Stimulated activated CD4-positive, alpha-beta T cell treated with anti-CD3 and anti-CD28 coated beads, Interleukin-4, amount 100 ng/mL, for 1 hour (primary cell): Measurements from ENCODE around the gene ISL2.

Experiments used
- DNase-seq: peaks from one replicate; pipeline ENCODE4 v3.0.0-alpha.2; 2020

The ISL2 gene

DNA sequence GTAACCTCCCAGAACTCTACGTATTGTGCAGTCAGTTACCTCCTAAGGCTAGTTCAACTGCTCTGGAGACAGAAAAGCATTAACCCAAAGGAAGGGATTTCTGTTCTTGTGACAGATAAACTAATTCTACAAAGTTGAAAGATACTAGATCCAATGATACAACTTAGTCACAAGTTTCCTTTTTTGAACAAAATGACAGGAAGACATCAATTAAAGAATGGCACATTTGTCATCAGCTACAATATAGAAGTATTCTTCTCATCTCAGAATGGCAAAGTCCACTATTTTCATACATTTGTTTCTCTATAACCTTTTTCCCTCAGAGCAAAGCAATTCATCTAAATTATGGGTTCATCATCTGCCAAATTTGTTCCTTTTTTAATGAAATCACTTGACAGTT, 43.7 kb downstream of the ISL2 start:
- no peak for DNase-seq

DNA sequence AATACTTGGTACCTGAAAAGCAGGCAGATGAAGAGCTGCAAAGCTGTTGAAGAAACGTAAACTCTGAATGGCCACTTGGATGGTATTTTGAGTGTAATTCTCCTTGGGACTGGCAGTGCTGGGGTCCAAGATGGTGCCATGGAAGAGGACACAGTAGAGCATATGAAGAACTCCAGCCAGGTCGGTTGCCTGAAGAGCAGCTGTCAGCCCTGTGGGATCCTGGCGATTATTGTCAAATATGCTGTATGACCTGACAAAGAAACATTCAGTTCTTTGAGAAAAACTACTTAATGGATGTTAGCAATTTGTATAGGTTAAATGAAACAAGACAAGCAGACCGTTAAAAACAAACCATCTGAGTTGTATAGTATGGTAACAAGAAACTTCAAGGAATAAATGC, 44.8 kb downstream of the ISL2 start:
- no peak for DNase-seq

DNA sequence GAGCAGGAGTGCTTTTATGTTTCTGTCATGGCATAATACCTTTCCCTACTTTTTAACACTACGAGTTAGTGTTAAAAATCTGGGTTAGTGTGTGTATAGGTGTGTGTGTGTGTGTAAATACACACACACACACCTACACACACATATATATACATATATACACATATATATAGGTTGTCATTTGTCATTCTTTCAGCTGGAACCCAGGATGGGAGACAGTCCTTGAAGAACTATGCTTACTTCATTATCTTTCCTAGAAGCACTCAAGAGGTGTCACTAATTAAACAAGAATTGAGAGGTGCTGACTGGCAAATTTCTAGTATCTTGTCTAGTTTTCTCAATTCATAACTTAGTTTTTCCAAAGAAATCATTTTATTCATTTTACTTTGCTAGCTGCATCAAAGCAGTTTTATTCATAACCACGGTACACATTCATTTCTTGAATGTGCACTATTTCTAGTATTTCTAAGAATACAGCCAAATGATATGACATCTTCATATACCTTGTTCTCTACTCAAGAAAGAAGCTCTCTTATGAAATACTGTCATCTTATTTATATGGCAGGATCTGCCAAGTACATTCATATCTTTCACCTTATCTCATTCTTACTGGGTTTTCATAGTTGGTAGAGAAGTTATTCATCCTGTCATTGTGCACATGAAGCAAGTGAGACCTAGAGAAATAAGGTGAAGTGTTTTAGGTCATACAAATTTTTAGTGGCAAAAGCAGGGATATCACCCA, 46.6 kb downstream of the ISL2 start:
- DNase-seq: no peak

DNA sequence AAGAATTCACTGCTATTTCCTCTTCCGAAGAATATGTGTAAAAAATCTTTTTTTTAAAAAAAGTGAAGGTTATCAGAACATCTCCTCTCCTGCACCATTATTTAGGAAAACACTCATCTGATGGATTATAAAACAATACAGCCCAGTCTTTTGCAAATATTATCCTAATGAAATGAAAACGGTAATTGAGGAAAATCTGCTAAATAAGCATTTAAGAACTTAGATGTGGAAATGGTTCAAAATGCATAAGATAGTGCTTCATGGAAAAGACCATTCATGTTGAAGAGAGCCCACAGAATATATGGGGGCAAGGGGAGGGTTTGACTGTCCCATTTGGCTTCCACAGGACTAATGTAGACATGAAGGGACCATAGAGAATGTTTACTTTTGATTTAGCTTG, 47.8 kb downstream of the ISL2 start:
- no peak for DNase-seq

DNA sequence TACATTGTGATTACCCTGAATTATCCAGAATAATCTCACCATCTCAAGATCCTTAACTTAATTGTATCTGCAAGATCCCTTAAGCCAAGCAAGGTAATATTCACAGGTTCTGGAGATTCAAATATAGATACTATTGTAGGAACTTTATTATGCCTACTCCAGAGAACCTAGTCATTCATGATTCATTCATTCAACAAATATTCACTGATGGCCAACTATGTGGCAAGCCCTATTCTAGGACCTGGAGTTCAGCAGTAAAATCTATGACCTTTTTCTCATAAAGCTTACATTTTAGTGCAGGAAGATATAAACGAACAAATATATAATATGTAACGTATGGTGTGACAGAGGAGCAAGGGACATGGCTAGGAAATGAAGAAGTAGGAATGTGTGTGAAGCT, 49.6 kb downstream of the ISL2 start:
- no peak for DNase-seq

DNA sequence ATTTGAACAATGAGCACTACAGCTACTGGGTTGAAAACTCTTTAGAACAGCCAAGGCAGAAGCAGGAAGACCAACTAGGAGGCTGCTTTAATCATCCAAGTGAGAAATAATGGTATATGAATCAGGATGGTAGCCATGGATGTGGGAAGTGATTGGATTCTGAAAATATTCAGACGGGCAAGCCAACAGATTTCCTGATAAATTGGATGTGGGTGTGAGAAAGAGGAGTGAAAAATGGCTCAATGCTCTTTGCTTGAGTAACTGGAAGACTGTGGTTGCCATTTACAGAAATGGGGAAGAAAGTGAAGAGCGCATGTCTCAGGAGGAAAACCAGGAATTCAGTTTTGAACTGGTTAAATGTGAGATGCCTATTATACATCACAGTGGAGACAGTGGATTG, 50.4 kb downstream of the ISL2 start:
- no peak for DNase-seq

DNA sequence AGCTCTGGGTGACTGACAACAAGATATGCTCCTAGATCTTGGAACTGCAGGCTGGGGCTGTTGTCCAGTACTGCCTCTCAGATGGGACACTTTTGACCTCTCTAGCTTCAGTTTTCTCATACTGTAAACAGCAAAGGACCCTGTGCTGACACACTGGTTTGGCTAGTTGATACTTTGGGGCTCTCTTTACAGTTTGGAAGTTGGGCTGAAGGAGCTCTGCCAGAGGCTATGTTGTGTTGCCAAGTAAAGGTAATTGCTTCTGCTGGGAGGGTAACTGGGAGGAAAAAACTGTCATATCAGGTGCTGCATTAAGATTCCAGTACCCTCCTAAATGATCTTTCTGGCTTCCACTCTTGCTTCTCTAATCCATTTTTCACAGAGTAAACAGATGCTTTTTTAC, 54.0 kb downstream of the ISL2 start:
- no peak for DNase-seq

DNA sequence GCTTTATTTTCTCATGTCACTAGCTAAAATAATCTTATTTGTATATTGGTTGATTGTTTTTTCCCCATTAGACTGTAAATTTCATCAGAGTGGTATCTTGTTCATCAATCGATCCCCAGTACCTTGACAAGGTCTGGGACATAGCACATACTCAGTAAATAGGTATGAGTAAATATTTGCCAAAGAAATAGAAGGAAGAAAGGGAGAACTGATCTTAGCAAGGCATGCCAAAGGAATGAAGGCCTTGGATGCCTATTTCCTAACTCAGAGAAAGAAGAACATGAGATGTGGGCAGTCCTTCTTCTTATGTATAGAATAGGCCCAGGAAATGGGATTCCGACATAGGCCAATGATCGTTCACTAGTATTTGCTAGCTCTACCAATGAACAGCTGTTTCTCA, 54.7 kb downstream of the ISL2 start:
- DNase-seq: no peak

DNA sequence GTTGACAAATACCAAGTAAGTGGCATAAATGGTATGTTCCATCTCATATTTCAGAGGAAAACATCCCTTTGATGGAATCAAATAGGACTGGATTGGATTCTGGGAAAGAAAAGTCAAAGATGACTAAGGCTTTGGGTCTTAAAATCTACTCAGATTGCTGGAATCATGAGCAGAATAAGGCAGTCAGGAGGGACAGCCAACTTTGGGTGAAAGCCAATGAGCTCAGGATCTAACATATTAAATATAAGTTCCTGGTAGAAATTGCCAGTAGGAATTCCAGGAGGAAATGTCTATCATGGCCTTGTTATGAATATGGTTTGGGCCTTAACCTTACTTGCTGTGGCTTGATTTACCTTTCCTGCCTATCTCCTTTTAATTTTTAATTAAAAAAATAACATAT, 55.3 kb downstream of the ISL2 start:
- DNase-seq: no peak
